ENCODE results near the gene TSPAN7.

The TSPAN7 gene

DNA sequence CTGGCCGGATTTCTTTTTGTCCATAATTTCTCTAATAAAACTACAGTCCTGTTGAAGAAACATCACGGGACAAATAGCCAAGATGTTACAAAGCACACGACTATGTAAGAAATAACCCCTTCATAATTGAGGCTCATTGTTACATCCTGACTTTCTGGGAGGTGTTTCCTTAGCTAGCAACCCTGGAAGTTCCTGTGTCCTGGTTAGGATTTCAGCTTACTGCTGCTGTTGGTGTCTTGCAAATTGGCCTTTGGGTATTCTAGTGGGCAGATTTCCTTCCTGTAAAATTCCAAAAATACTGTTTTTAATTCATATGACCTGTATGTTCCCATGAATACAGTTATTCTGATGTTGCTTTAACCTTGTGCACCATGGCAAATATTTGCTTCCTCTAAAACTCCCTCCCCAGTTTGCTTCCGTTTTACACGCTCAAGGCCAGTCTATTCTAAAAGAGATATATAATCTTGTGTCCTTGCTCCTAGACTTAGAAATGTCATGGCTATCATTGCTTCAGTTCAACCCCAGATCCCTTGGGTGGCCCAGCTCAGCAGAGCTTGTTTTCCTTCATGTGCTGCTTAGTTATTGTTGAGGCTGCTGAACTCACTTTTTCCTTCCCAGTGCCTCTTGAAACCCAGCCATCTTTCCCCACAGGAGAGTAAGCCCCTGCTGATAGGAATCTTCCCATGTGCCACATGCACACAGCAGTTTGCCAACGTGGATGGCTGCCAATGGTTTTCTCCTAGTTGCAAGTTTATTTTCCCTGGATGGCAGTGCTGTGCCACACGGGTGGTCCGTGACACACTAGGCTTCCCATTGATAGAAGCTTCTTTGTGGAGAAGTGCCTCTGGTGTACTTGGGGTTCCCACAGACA, 75.8 kb downstream of the TSPAN7 start:
- no peak overlapping the region for H3K4me3 ChIP-seq (ENCODE audit: low read length)
- H3K27me3 ChIP-seq (ENCODE audit: insufficient read depth, low read length): no peaks in the 10 kb centered on the region
- no peaks in the 10 kb centered on the region for H3K36me3 ChIP-seq (ENCODE audit: insufficient read depth, low read length)
- no peak overlapping the region for H2AFZ ChIP-seq (ENCODE audit: low read depth, low read length)
- no peaks in the 10 kb centered on the region for H3K9me3 ChIP-seq (ENCODE audit: low read length)
- no peaks in the 10 kb centered on the region for H3K4me1 ChIP-seq (ENCODE audit: insufficient read depth, low read length)

DNA sequence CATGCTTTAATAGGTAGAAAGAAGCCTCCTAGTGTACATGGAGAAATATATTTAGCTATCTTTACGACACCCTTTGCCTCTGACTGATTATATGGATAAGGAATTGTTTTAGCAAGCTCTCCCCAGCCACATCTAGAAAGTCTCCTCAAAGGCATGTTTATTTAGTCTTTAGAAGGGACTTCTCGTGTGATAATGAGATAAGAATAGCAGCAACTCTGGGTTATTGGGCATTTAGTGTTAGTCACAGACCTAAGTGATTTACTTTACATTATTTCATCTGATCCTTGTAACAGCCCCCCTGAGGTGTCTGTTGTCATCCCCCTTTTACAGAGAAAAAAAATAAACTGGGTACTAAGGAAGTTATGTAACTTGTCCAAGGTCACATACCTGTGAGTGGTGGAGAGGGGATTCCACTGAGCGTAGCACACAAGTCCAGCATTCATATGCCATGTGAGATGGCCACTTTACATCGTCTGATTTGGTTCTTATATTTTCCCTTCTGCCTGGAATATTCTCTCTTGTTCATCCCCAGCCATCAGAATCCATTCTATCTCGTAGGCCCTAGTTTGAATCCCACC, 77.7 kb downstream of the TSPAN7 start:
- Histone ChIP-seq H3K27me3 (ENCODE audit: insufficient read depth, low read length) (peaks cover 3% of the 10 kb centered on the region), H2AFZ (ENCODE audit: low read depth, low read length) (no peak overlapping the region), H3K9me3 (ENCODE audit: low read length) (no peaks in the 10 kb centered on the region), H3K36me3 (ENCODE audit: insufficient read depth, low read length) (no peaks in the 10 kb centered on the region), H3K4me3 (ENCODE audit: low read length) (no peak overlapping the region), H3K4me1 (ENCODE audit: insufficient read depth, low read length) (no peaks in the 10 kb centered on the region)

DNA sequence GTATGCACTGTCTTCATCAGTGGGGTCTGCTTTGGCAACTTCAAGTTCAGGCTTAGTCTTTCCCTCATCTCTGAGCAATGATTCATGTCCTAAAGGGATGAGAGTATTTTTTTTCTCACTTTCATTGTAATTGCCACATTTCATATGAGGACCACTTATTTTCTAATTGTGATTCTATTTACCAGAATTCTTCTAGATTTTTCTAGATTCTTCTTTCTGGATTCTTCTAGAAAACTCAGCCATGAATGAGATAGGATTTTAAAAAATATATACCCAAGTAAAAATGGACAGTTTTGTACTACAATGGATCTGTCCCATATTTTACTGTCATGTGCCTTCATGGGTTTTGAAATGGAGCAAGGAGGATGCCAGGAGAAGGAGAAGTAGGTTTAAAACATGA, 78.4 kb downstream of the TSPAN7 start:
- H3K9me3 ChIP-seq (ENCODE audit: low read length): no peaks in the 10 kb centered on the region
- no peak overlapping the region for H3K4me3 ChIP-seq (ENCODE audit: low read length)
- no peak overlapping the region for H2AFZ ChIP-seq (ENCODE audit: low read depth, low read length)
- no peaks in the 10 kb centered on the region for H3K4me1 ChIP-seq (ENCODE audit: insufficient read depth, low read length)
- H3K36me3 ChIP-seq (ENCODE audit: insufficient read depth, low read length): no peaks in the 10 kb centered on the region
- H3K27me3 ChIP-seq (ENCODE audit: insufficient read depth, low read length): peaks cover 3% of the 10 kb centered on the region

DNA sequence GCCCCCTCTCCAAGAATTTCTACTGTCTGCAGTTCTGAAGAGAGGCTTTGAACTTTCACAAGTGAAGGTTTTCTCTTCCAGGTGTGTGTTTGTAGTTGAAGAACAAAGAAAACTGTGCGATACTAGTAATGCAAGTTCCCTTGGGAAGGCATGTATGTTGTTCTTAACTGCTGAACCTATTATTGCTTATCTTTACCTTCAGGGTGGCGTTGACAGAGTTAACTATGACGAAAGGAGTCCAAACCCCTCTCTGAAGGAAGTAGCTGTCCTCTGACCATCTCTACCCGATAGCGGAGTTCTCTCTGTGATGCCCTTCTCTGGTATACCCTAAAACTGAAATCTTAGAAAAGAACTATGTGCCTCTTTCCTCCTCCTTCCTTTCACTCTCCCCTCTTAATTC, 79.9 kb downstream of the TSPAN7 start:
- H3K27me3 ChIP-seq (ENCODE audit: insufficient read depth, low read length): peaks cover 6% of the 10 kb centered on the region
- no peaks in the 10 kb centered on the region for H3K9me3 ChIP-seq (ENCODE audit: low read length)
- H3K4me3 ChIP-seq (ENCODE audit: low read length): no peak overlapping the region
- H2AFZ ChIP-seq (ENCODE audit: low read depth, low read length): no peak overlapping the region
- no peaks in the 10 kb centered on the region for H3K4me1 ChIP-seq (ENCODE audit: insufficient read depth, low read length)
- no peaks in the 10 kb centered on the region for H3K36me3 ChIP-seq (ENCODE audit: insufficient read depth, low read length)

DNA sequence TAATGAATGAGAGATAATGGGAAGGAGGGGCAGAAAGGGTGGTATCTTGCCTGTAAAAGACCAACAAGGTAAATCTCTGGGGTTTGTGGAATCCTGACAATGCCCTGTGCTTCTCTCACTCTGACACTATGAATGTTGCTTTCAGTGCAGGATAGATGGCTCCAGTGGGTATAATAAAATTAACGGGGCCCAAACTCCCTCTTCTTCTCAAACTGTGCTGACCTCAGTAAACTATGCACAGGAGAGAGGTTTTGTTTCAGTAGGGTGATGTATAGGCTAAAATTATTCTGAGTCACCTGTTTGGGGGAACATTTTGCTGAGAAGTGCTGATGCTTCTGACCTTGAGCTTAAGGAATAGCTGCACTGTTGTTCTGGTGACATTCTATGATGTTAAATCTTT, 82.6 kb downstream of the TSPAN7 start:
- Histone ChIP-seq H3K36me3 (ENCODE audit: insufficient read depth, low read length) (no peaks in the 10 kb centered on the region), H3K9me3 (ENCODE audit: low read length) (no peaks in the 10 kb centered on the region), H3K4me1 (ENCODE audit: insufficient read depth, low read length) (no peaks in the 10 kb centered on the region), H3K27me3 (ENCODE audit: insufficient read depth, low read length) (peaks cover 6% of the 10 kb centered on the region), H3K4me3 (ENCODE audit: low read length) (no peak overlapping the region), H2AFZ (ENCODE audit: low read depth, low read length) (no peak overlapping the region)

DNA sequence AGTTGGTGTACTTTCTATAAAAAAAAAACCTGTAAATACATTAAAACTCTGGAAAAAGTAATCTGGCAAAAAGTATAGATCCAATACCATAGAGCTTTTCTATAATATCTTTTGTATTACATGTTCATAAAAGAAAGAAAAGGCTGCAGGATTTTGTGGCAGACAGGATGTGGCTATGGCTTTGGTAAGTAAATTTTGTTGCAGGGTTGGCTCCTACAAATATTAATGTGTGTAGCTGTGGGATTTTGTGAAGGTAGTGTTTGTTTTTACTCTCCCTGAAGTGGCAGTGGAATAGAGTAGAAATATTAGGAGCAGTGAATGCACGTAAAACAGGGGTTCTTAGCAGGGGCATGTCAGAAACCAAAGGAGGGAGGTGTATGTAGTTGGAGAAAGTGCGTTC, 84.8 kb downstream of the TSPAN7 start:
- Histone ChIP-seq H3K27me3 (ENCODE audit: insufficient read depth, low read length) (peaks cover 6% of the 10 kb centered on the region), H3K9me3 (ENCODE audit: low read length) (no peaks in the 10 kb centered on the region), H3K36me3 (ENCODE audit: insufficient read depth, low read length) (no peaks in the 10 kb centered on the region), H3K4me3 (ENCODE audit: low read length) (no peak overlapping the region), H2AFZ (ENCODE audit: low read depth, low read length) (no peak overlapping the region), H3K4me1 (ENCODE audit: insufficient read depth, low read length) (no peaks in the 10 kb centered on the region)

DNA sequence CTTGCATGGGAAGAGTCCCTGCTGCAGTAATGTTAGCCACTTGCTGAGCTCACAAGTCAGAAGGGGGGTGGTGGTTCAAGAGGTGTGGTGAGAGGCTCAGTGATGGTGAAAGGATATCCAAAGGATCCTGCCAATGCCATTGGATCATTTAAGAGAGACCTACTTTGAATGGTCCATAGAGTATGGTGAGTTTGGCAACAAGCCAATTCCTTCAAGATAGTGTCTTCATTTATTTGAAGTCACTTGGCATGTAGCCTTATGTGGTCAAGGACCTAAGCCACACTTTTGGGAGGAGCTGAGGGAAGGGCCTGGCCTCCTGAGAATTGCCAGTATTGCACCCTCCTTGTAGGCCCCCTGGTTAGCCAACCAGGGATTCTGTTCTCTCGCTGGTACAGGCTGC, 87.9 kb downstream of the TSPAN7 start:
- no peaks in the 10 kb centered on the region for H3K9me3 ChIP-seq (ENCODE audit: low read length)
- no peaks in the 10 kb centered on the region for H3K4me1 ChIP-seq (ENCODE audit: insufficient read depth, low read length)
- H3K4me3 ChIP-seq (ENCODE audit: low read length): no peak overlapping the region
- peaks cover 3% of the 10 kb centered on the region for H3K27me3 ChIP-seq (ENCODE audit: insufficient read depth, low read length)
- H2AFZ ChIP-seq (ENCODE audit: low read depth, low read length): no peak overlapping the region
- H3K36me3 ChIP-seq (ENCODE audit: insufficient read depth, low read length): no peaks in the 10 kb centered on the region

DNA sequence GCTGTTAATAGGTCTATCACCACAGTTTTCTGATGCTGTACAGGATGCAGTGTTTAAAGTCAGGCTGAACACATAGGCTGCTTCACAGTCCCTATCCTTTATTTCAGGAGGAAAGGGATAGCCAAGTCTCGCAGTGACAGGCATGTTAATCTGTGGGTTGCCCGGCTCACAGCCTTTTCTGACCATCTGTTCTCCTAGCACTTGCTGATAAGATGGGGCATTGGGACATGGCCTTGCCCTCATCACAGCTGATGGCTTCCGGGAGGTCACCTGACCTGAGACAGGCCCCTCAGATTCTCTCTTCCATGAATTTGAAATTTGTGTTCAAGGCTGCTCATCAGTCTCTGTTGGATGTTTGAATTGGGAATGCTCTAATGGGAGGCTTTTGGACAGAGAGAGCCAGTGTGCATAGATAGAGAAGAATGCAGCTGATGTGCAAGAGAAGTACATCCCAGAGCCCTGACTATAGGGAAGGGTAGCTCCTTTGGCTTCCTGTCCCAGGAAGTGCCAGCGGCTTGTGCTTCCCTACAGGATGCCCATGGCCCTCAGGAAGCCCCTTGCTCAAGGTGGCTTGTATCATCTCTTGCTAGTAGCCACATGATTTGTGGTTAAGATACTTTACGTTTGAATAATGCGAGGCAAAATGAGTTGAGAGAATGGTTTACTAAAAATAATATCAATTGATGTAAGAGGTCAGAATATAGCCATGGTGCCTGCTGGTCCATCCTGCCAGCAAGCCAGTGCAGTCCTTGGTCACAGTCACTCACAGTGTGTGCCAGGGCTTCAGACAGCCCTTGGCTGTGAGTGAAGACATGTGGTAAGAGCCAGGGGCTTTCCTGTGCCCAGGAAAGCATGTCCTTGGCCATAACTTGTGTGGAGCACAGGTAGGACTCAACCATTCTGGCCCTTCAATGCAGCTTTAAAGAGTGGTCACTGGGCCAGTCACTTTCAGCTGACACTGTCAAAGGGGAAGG, 88.6 kb downstream of the TSPAN7 start:
- no peaks in the 10 kb centered on the region for H3K4me1 ChIP-seq (ENCODE audit: insufficient read depth, low read length)

DNA sequence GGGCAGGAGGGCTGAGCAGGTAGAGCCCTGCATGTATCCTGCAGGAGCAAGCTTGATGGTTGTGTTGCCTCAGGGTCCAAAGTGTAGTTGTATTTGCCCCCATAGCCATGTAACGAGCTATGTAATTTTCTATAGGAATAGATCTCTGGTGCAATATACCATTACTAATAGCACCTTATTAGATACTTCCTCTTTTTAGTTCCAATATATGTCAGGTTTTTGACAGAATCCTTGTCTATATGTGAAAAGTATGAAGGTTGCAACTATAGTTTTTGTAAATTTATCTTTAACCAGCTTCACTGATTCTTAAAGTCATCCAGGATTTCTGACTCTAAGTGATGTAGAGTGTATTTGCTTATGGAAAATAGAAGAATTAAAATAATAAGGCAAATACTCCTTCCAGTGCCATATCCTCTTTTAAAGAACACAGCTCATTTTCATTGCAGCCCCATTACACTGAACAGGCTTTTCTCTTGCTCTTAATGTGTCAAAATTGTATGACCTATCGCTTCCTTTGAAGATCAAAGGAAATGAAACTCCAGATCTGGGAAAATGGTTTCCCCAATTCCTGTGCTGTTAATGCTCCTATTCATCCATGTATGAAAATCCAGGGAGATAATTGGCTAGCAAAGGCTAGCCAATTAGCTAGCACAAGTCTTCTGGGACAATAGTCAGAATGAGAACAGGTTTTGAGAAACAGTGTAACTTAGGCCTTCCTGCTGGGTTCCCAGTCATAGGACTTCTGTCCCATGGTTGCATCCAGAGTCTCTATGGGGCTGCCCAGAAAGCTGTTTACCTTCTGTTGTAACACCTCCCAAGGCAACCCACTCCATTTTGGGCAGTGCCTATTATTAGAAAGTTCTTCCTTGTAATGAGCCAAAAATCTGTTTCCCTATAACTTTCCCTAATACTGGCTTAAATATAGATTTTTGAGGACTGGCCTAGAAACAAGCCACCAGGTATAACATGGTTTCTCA, 90.6 kb downstream of the TSPAN7 start:
- no peaks in the 10 kb centered on the region for H3K9me3 ChIP-seq (ENCODE audit: low read length)
- no peak overlapping the region for H3K4me3 ChIP-seq (ENCODE audit: low read length)
- H3K27me3 ChIP-seq (ENCODE audit: insufficient read depth, low read length): no peaks in the 10 kb centered on the region
- H2AFZ ChIP-seq (ENCODE audit: low read depth, low read length): no peak overlapping the region
- H3K4me1 ChIP-seq (ENCODE audit: insufficient read depth, low read length): no peaks in the 10 kb centered on the region
- no peaks in the 10 kb centered on the region for H3K36me3 ChIP-seq (ENCODE audit: insufficient read depth, low read length)

More for the DNA sequence above, 88.6 kb downstream of the TSPAN7 start:
- H3K27me3 ChIP-seq (ENCODE audit: insufficient read depth, low read length): peaks cover 1% of the 10 kb centered on the region
- H3K4me3 ChIP-seq (ENCODE audit: low read length): no peak overlapping the region
- H3K9me3 ChIP-seq (ENCODE audit: low read length): no peaks in the 10 kb centered on the region
- no peaks in the 10 kb centered on the region for H3K36me3 ChIP-seq (ENCODE audit: insufficient read depth, low read length)
- no peak overlapping the region for H2AFZ ChIP-seq (ENCODE audit: low read depth, low read length)

DNA sequence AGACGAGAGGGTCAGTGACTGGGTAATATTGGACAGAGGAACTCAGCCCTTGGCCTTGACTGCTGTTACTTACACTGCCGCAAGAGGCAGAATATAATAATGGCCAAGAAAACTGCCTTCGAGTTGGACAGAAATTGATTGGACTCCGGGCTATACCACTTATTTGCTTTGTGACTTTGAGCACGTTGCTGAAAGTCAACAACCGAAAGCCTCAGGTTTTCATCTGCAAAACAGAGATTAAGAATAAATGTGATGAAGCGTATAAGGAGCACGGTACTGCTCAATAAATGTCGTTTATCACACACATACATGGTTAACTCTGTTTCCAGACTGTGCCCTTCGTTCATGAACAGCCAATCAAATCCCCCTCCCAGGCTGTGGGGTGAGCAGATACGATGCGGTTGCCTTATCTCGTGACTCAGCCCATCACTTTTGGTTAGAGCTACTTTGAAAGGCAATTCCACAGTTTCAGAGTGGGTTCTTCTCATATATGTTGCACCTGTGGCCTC, 91.6 kb downstream of the TSPAN7 start:
- H3K36me3 ChIP-seq (ENCODE audit: insufficient read depth, low read length): no peaks in the 10 kb centered on the region
- no peaks in the 10 kb centered on the region for H3K4me1 ChIP-seq (ENCODE audit: insufficient read depth, low read length)
- no peaks in the 10 kb centered on the region for H3K27me3 ChIP-seq (ENCODE audit: insufficient read depth, low read length)
- H3K4me3 ChIP-seq (ENCODE audit: low read length): no peak overlapping the region
- no peak overlapping the region for H2AFZ ChIP-seq (ENCODE audit: low read depth, low read length)
- no peaks in the 10 kb centered on the region for H3K9me3 ChIP-seq (ENCODE audit: low read length)

DNA sequence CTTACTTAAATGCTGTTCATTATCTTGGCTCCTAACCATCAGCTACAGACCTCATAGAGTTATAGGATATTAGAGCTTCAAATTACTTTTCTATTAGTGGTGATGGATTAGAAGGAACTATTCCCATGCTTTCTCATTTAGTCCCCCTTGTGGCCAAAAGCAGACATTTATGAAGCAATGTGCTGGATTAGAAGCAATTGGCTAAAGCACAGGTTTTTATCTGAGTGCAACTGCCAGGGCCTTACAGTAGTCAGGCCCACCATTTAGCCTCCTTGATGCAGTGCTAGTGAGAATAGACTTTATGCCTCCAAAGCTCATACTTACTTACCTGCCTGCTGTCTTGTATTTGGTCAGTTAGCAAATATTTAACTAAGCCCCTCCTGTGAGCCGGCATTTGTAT, 93.0 kb downstream of the TSPAN7 start:
- no peak overlapping the region for H3K4me3 ChIP-seq (ENCODE audit: low read length)
- H3K9me3 ChIP-seq (ENCODE audit: low read length): no peaks in the 10 kb centered on the region
- no peaks in the 10 kb centered on the region for H3K27me3 ChIP-seq (ENCODE audit: insufficient read depth, low read length)
- no peaks in the 10 kb centered on the region for H3K4me1 ChIP-seq (ENCODE audit: insufficient read depth, low read length)
- H3K36me3 ChIP-seq (ENCODE audit: insufficient read depth, low read length): no peaks in the 10 kb centered on the region
- no peak overlapping the region for H2AFZ ChIP-seq (ENCODE audit: low read depth, low read length)

DNA sequence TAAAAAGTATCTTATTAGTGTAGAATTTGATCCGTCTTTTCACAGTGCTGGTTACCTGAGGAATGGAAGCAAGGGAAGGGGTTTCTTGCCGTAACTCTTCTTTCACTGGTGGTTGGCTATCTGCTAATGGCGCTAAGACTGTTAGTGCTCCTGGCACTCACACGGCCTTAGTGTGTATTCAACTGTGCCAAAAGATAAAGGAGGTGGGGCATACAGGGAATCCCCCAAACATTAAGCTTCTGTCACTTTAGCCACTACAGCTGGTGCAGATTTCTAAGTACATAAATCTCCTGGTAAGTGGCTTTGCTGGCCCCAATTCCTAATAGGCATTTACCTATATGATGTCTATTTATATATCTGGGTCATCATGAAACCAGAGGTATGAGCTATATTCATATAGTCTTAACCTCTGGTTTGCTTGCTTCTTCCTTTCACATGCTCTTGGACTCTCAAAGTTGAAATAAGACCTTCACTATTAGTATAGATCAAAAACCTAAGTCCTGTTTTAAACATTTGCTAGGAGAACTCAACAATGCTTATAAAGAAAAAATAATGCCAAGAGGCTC, 95.1 kb downstream of the TSPAN7 start:
- Histone ChIP-seq H3K9me3 (ENCODE audit: low read length) (no peaks in the 10 kb centered on the region), H2AFZ (ENCODE audit: low read depth, low read length) (no peak overlapping the region), H3K36me3 (ENCODE audit: insufficient read depth, low read length) (no peaks in the 10 kb centered on the region), H3K4me1 (ENCODE audit: insufficient read depth, low read length) (no peaks in the 10 kb centered on the region), H3K27me3 (ENCODE audit: insufficient read depth, low read length) (no peaks in the 10 kb centered on the region), H3K4me3 (ENCODE audit: low read length) (no peak overlapping the region)
